ENCODE data around the gene PRXL2C.
"Not testable (repeated sequence)": the region's sequence is repeated elsewhere in the genome, so short reads cannot be mapped to it uniquely, and the experiment has no call there.

The PRXL2C gene

GRCh38 chr9:96638606-96639364 is 16.3 kb downstream of the PRXL2C start:
- no peak overlapping the region for H3K4me3 ChIP-seq (ENCODE audit: low read depth, low read length)
- TF ChIP-seq, protein P1, sequence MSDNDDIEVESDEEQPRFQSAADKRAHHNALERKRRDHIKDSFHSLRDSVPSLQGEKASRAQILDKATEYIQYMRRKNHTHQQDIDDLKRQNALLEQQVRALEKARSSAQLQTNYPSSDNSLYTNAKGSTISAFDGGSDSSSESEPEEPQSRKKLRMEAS (IDR thresholded peaks at IDR 0.05; ENCODE audit: low read depth, low read length), result no peak
- no peak for TF ChIP-seq MYC (IDR thresholded peaks at IDR 0.05; ENCODE audit: low read depth, low read length)
- no peak for TF ChIP-seq POLR2A (IDR thresholded peaks at IDR 0.05; ENCODE audit: extremely low read depth, insufficient read length)
- no peak for DNase-seq (ENCODE audit: low read depth)

- no peak for DNase-seq (ENCODE audit: low read depth)
- TF ChIP-seq, protein P2, sequence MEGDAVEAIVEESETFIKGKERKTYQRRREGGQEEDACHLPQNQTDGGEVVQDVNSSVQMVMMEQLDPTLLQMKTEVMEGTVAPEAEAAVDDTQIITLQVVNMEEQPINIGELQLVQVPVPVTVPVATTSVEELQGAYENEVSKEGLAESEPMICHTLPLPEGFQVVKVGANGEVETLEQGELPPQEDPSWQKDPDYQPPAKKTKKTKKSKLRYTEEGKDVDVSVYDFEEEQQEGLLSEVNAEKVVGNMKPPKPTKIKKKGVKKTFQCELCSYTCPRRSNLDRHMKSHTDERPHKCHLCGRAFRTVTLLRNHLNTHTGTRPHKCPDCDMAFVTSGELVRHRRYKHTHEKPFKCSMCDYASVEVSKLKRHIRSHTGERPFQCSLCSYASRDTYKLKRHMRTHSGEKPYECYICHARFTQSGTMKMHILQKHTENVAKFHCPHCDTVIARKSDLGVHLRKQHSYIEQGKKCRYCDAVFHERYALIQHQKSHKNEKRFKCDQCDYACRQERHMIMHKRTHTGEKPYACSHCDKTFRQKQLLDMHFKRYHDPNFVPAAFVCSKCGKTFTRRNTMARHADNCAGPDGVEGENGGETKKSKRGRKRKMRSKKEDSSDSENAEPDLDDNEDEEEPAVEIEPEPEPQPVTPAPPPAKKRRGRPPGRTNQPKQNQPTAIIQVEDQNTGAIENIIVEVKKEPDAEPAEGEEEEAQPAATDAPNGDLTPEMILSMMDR (IDR thresholded peaks at IDR 0.05; ENCODE audit: low read depth, low read length), result no peak
- TF ChIP-seq MYC (IDR thresholded peaks at IDR 0.05; ENCODE audit: low read depth, low read length) (no peak), POLR2A (IDR thresholded peaks at IDR 0.05; ENCODE audit: extremely low read depth, insufficient read length) (no peak)
- TF ChIP-seq, protein P1 (IDR thresholded peaks at IDR 0.05; ENCODE audit: low read depth, low read length), result no peak
- H3K4me3 ChIP-seq (ENCODE audit: low read depth, low read length), result no peak overlapping the region
These were observed 18.7 kb downstream of the PRXL2C start for GRCh38 chr9:96636368-96636767.

DNA sequence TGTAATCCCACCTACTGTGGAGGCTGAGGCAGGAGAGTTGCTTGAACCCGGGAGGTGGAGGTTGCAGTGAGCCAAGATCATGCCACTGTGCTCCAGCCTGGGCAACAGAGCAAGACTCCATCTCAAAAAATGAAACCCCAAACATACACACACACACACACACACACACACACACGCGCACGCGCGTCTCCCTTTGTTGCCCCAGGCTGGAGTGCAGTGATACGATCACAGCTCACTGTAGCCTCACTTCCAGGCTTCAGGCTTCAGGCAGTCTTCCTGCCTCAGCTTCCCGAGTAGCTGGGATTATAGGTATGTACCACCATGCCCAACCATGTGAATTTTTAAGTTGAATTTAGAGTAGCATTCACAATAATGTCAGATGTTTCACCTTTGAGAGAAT is 21.5 kb downstream of the PRXL2C start:
- DNase-seq (ENCODE audit: low read depth); H3K4me3 ChIP-seq (ENCODE audit: low read depth, low read length): not testable (repeated sequence)

- no peak overlapping the region for H3K4me3 ChIP-seq (ENCODE audit: low read depth, low read length)
- TF ChIP-seq MYC (IDR thresholded peaks at IDR 0.05; ENCODE audit: low read depth, low read length) (no peak), POLR2A (IDR thresholded peaks at IDR 0.05; ENCODE audit: extremely low read depth, insufficient read length) (no peak)
- TF ChIP-seq, protein P2 (IDR thresholded peaks at IDR 0.05; ENCODE audit: low read depth, low read length), result no peak
- TF ChIP-seq, protein P1 (IDR thresholded peaks at IDR 0.05; ENCODE audit: low read depth, low read length), result no peak
These were observed 28.2 kb downstream of the PRXL2C start for GRCh38 chr9:96626912-96627311.

DNA sequence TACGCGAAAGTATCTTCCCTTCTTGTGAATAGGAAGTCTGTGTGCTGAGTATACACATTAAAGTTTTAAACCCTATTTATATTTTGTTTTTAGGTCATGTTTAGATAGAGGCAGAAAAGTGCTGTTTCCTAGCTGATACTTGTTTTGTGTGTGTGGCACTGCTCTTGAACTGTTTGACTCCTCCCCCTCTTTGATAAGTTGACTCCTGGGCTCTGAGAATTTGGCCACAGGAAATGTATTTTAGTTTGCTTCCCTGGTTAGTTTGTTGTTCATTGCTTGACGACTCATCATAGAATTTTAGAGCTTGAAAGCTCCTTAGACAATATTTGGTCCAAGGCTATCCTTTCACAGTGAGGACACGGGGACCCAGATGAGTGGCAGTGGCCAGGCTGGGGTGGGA is 33.5 kb downstream of the PRXL2C start:
- TF ChIP-seq POLR2A (IDR thresholded peaks at IDR 0.05; ENCODE audit: extremely low read depth, insufficient read length), result no peak
- no peak overlapping the region for H3K4me3 ChIP-seq (ENCODE audit: low read depth, low read length)
- DNase-seq (ENCODE audit: low read depth), result peak; percentile 35

More at GRCh38 chr9:96626912-96627311, 28.2 kb downstream of the PRXL2C start:
- no peak for DNase-seq (ENCODE audit: low read depth)

DNA sequence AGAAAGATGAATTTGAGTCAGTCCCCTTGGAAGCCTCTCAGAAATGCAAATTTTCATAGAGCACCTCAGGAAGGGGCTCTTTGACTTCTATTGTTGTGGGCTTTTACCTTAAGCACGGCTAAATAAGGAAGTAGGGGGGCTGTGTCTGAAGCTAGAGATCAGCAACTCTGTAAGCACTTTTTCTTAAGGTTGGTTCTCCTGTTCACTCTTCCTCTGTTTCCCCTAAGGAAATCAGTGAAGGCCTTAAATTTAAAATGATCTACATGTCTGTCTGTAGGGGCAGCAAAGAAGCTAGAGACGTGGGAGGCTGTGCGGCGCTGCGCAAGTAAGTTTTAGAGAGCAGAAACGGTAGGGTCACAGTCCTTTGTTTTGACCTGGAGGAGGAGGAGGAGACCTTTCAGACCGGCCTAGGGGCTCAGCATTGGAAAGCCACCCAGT is 34.3 kb downstream of the PRXL2C start:
- H3K4me3 ChIP-seq (ENCODE audit: low read depth, low read length), result no peak overlapping the region
- no peak for TF ChIP-seq POLR2A (IDR thresholded peaks at IDR 0.05; ENCODE audit: extremely low read depth, insufficient read length)
- TF ChIP-seq, protein P1 (IDR thresholded peaks at IDR 0.05; ENCODE audit: low read depth, low read length), result no peak
- TF ChIP-seq, protein P2 (IDR thresholded peaks at IDR 0.05; ENCODE audit: low read depth, low read length), result no peak
- no peak for TF ChIP-seq MYC (IDR thresholded peaks at IDR 0.05; ENCODE audit: low read depth, low read length)
- peak; percentile 17 for DNase-seq (ENCODE audit: low read depth)

GRCh38 chr9:96620181-96620514 is 35.0 kb downstream of the PRXL2C start:
- no peak for DNase-seq (ENCODE audit: low read depth)
- TF ChIP-seq, protein P2 (IDR thresholded peaks at IDR 0.05; ENCODE audit: low read depth, low read length), result no peak
- TF ChIP-seq, protein P1 (IDR thresholded peaks at IDR 0.05; ENCODE audit: low read depth, low read length), result no peak
- TF ChIP-seq MYC (IDR thresholded peaks at IDR 0.05; ENCODE audit: low read depth, low read length) (no peak), POLR2A (IDR thresholded peaks at IDR 0.05; ENCODE audit: extremely low read depth, insufficient read length) (no peak)
- H3K4me3 ChIP-seq (ENCODE audit: low read depth, low read length), result peak overlapping the region; percentile 28

Data from NB4 (cell line).